NCI-H524 (cell line): ENCODE measurements around the gene ACTL8.

Experiments used
- DNase-seq, 2 experiments: peaks; one replicate each; lab custom pipeline; 2025; lab: John Stamatoyannopoulos, UW

ACTL8 gene

GRCh38 chr1:17770983-17771382 lies 15.8 kb downstream of the ACTL8 start:
- no peak for DNase-seq

- no peak for DNase-seq
Measured at GRCh38 chr1:17772615-17773212, 17.6 kb downstream of the ACTL8 start.

- peak; percentile 79 to 91 for DNase-seq
Measured at GRCh38 chr1:17773591-17774326, 18.6 kb downstream of the ACTL8 start.

GRCh38 chr1:17774452-17774851 lies 19.3 kb downstream of the ACTL8 start:
- no peak for DNase-seq

GRCh38 chr1:17775796-17776195 lies 20.7 kb downstream of the ACTL8 start:
- DNase-seq: no peak

GRCh38 chr1:17776426-17776825 lies 21.3 kb downstream of the ACTL8 start:
- DNase-seq: peak; percentile 51 to 75

- DNase-seq: no peak
Measured at GRCh38 chr1:17777330-17777729, 22.2 kb downstream of the ACTL8 start.

GRCh38 chr1:17777818-17778217 lies 22.7 kb downstream of the ACTL8 start:
- no peak for DNase-seq

GRCh38 chr1:17780916-17781315 lies 25.8 kb downstream of the ACTL8 start:
- DNase-seq: no peak

- DNase-seq: no peak
Measured at GRCh38 chr1:17789926-17790325, 34.8 kb downstream of the ACTL8 start.

GRCh38 chr1:17790383-17791054 lies 35.4 kb downstream of the ACTL8 start:
- DNase-seq: no peak

- peak in 1 of 2 experiments; percentile 40 for DNase-seq
Measured at GRCh38 chr1:17791055-17791390, 35.9 kb downstream of the ACTL8 start.

GRCh38 chr1:17791480-17791879 lies 36.3 kb downstream of the ACTL8 start:
- no peak for DNase-seq

- no peak for DNase-seq
Measured at GRCh38 chr1:17792421-17792820, 37.3 kb downstream of the ACTL8 start.

- DNase-seq: no peak
Measured at GRCh38 chr1:17795081-17795809, 40.1 kb downstream of the ACTL8 start.

- DNase-seq: peak; percentile 83 to 88
Measured at GRCh38 chr1:17795836-17796645, 40.9 kb downstream of the ACTL8 start.

- no peak for DNase-seq
Measured at GRCh38 chr1:17797478-17797877, 42.3 kb downstream of the ACTL8 start.

GRCh38 chr1:17798011-17798410 lies 42.9 kb downstream of the ACTL8 start:
- DNase-seq: no peak

- DNase-seq: peak; percentile 11 to 29
Measured at GRCh38 chr1:17798799-17799382, 43.8 kb downstream of the ACTL8 start.

GRCh38 chr1:17799642-17800041 lies 44.5 kb downstream of the ACTL8 start:
- DNase-seq: no peak

- DNase-seq: no peak
Measured at GRCh38 chr1:17802164-17802563, 47.0 kb downstream of the ACTL8 start.
